Hippocampal formation (tissue), 2 donors: Measurements from ENCODE around the gene KRT3.

Source experiments
- DNase-seq, 2 donors: peaks; one replicate each; lab custom pipeline; 2025; lab: John Stamatoyannopoulos, UW

Gene KRT3

DNA sequence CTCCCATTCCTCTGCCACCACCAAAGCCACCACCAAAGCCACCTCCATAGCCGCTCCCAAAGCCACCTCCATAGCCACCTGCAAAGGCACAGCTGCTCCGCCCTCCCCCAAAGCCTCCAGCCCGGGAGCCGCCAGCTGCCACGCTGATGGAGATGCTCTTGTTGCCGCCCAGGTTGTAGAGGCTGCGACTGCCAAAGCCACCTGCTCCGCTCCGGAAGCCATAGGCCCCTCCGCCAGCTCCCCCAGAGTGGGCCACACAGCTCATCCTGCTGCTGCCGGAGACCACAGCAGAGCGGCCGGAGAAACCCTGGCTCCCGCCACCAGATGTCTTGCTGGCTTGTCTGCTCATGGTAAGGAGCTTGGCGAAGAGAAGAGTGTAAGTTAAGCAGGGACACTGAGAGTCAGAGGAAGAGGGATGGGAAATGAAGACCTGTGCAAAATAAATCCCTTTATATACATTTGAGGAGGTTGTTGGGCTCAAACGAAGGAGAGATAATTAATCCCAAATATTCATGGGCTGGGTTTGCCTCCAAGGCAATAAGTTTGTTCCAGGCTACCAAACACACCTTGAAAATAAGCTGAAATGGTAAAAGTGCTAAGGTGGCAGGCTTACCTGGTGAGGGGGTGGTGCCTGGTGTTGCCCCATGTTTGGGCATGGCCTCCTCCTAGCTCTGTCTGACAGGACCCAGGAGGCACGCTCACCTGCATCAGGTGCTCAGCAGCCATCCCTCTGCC lies at the start of gene KRT3:
Gene KRT3 (minus strand): TSS at position 424 of the 735 bp plus-strand sequence. CDS start 75 bp downstream, at position 349.
- DNase-seq = no peak

- DNase-seq = no peak
Observed at GRCh38 chr12:52844386-52844785, 48.5 kb upstream of the KRT3 start.

- DNase-seq = no peak
Observed at GRCh38 chr12:52839436-52840105, 43.7 kb upstream of the KRT3 start.

- DNase-seq = no peak
Observed at GRCh38 chr12:52838609-52839435, 42.9 kb upstream of the KRT3 start.

GRCh38 chr12:52837781-52838608 lies 42.1 kb upstream of the KRT3 start:
- DNase-seq = no peak

- no peak for DNase-seq
Observed at GRCh38 chr12:52837413-52837741, 41.5 kb upstream of the KRT3 start.

GRCh38 chr12:52836491-52837412 lies 40.8 kb upstream of the KRT3 start:
- no peak for DNase-seq

DNA sequence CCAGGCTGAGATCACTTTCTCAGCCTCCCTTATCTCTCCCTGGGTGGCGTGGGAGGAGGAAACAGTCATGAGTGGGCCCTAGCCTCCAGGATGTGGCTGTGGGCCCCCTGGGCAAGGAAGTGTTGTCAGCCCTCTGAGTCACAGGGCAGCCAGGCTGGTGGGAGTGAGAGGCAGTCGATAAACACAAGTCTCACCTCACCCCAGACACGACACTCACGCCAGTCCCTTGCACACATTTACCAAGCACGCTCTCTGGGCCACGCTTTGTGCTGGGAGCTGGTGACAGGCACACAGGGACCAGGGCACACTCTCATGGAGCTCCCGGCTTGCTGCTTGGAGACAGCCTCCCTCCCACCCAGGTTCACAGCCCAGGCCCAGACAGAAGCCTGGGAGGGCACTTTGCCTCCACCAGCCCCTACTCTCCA lies 40.1 kb upstream of the KRT3 start:
- no peak for DNase-seq

DNA sequence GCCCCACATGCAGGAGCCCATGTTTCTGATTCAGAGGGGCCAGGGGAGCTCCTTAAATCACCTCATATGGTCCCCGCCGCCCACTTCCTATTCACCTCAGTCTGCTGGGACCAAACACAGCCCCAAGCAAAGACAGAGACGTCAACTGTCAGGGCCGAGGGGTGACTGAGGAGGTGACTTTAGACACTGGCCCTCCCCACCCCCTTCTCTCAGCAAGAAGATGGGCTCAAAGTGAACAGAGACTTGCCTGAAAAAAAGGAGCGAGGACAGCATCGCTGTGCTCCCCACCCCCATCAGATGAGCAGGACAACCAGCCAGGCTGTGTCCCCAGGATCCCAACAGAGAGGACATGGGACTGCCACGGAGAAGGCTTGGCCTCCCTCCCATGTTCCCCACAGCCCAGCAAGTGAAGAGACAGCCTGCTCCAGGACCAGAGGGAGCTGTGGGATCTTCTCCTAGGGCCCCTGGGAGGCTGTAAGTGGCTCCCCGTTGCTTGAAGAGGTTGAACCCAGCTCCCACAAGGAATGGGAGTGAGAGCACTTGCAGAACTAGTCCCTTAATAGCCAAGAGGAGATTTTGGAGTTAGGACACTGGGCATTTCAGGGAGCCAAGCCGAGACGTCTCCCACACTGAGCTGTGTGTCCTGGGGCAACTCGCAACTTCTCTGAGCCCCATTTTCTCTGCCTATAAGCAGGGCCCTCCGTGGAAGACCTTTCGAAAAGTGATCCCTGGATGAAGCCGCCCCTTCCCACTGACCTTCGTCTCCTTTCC lies 39.5 kb upstream of the KRT3 start:
- DNase-seq = no peak

DNA sequence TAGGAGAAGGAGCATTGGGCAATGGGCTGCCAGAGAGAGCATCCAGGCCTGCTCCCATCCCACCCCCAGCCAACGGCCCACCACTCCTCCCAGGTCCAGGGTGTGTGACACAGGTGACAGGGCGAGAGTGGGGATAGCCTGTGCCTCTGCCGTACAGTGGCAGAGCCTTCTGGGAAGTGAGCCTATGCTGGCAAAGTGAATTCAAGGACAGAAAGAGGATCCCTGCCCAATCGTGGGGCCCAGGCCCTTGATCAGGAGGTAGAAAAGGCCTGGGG lies 38.7 kb upstream of the KRT3 start:
- no peak for DNase-seq

GRCh38 chr12:52833922-52834726 lies 38.2 kb upstream of the KRT3 start, which contains the start of gene KRT79:
Gene KRT79, minus strand, starts transcription at chr12:52834311. Its CDS starts 51 bp downstream, at chr12:52834260.
- DNase-seq = no peak

- no peak for DNase-seq
Observed at GRCh38 chr12:52832985-52833905, 37.3 kb upstream of the KRT3 start.

- DNase-seq = no peak
Observed at GRCh38 chr12:52832451-52832850, 36.5 kb upstream of the KRT3 start.

DNA sequence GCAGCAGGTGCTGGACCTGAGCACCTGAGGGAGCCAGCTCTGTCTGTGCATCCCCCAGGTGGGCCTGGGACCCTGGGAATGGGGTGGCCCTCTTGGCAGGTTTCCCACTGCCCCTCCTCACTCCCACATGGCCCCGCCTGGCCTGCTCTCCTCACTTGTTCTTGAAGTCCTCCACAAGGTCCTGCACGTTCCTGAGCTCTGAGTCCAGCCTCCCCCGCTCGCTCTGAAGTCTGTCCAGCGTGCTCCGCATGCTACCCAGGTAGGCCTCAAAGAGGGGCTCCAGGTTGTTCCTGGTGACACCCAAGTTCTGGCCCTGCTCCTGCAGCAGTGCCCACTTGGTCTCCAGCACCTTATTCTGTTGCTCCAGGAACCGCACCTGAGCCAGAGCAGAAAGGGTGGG lies 35.3 kb upstream of the KRT3 start:
- no peak for DNase-seq

- no peak for DNase-seq
Observed at GRCh38 chr12:52829986-52830770, 34.3 kb upstream of the KRT3 start.

DNA sequence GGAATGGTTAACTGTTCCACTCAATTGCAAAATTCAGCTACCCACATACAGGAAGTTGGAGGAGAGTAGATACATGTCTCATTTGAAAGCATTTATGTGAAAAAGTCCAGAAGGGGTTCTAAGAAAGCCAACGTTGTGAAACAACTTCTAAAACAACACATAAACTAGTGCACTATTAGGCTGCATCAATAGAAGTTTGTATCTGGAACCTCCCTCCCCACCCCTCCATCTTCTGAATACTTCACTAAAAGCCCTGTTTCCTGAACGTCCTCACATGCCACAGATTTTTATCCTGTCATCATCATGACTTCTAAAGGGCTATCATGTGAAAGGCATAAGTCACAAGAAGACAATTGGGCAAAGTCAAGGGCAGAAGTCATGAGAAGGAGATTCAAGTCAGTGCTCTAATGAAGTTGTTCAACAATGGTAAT lies 32.7 kb upstream of the KRT3 start:
- DNase-seq = no peak

DNA sequence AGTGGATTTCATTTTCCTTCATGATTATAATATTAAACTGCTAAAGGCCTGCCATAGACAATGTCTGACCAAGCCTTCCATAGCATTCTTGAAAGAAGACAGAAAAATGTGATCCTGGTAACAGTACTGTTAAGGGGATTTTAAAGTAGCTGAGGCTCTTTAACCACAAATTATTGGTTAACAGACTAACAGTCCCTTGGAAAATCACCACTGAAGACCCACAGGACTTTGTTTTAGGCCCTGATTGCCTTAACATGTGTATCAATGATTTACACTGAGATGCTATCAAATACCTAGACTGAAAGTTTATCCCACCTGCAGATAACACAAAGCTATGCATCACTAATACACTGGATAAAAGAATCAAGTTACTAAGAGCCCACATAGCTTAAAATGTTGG lies 32.2 kb upstream of the KRT3 start:
- no peak for DNase-seq
